K562 (cell line): ENCODE measurements around the gene ZNF441. TPM values are rescaled to one million over a fixed set of nuclear protein-coding genes. Genes with fewer than 3 reads are reported as not detected.

Experiments
- CBX1 ChIP-seq: sonication (generic); IDR thresholded peaks from 2 replicates; pipeline ENCODE4 v1.6.1; 2016; ENCODE audit warnings: antibody characterized with exemption, low read depth, mild to moderate bottlenecking
- ELK3 ChIP-seq: fragments of 450-650 bp; formaldehyde crosslinking; IDR thresholded peaks from 2 replicates; pipeline ENCODE4 v1.4.0; 2020; ENCODE audit warnings: mild to moderate bottlenecking
- HDAC3 ChIP-seq: fragments of 450-650 bp; IDR thresholded peaks from 2 replicates; pipeline ENCODE4 v1.6.1; 2018; ENCODE audit warnings: borderline replicate concordance, mild to moderate bottlenecking, moderate library complexity; ENCODE audit not compliant: partially characterized antibody
- HNRNPH1 ChIP-seq: fragments of 200-400 bp; formaldehyde crosslinking; optimal IDR thresholded peaks from 2 replicates; pipeline ENCODE3; 2017; ENCODE audit warnings: low read depth, mild to moderate bottlenecking, low read length, moderate library complexity
- PRDM10 ChIP-seq: fragments of 450-650 bp; IDR thresholded peaks from 2 replicates; pipeline ENCODE4 v1.6.1; 2018; ENCODE audit not compliant: partially characterized antibody
- RAD51 ChIP-seq: fragments of 450-650 bp; IDR thresholded peaks from 2 replicates; pipeline ENCODE4 v1.7.1; 2016; ENCODE audit warnings: low read depth, mild to moderate bottlenecking, borderline replicate concordance
- RFX1 ChIP-seq: fragments of 450-650 bp; IDR thresholded peaks from 2 replicates; pipeline ENCODE4 v1.6.1; 2016; ENCODE audit warnings: mild to moderate bottlenecking, moderate library complexity
- SAP30 ChIP-seq: fragments of 200-600 bp; sonication (generic); IDR thresholded peaks from 2 replicates; pipeline ENCODE4 v1.6.1; 2012; ENCODE audit warnings: borderline replicate concordance, low read depth, mild to moderate bottlenecking, moderate library complexity, low read length, control low read depth, inconsistent platforms; ENCODE audit not compliant: insufficient read depth, poor library complexity, severe bottlenecking
- SETDB1 ChIP-seq: IDR thresholded peaks from one replicate; pipeline ENCODE4 v1.6.1; 2012; ENCODE audit warnings: low read length, control low read depth, inconsistent platforms
- SMARCC2 ChIP-seq: fragments of 450-650 bp; IDR thresholded peaks from 2 replicates; pipeline ENCODE4 v1.6.1; 2017; ENCODE audit warnings: antibody characterized with exemption, moderate library complexity, mild to moderate bottlenecking, low read depth
- SNIP1 ChIP-seq: fragments of 450-650 bp; IDR thresholded peaks from 2 replicates; pipeline ENCODE4 v1.7.1; 2017; ENCODE audit warnings: low read depth, mild to moderate bottlenecking
- STAT5B ChIP-seq: fragments of 250-450 bp; sonication (Bioruptor Pico); IDR thresholded peaks from 2 replicates; pipeline ENCODE4 v1.8.0; 2021; ENCODE audit warnings: mild to moderate bottlenecking, inconsistent platforms
- TEAD4 ChIP-seq, 2 experiments: sonication (generic) in 1 of 2; formaldehyde crosslinking in 1 of 2; IDR thresholded peaks; 2 replicates each; pipeline versions ENCODE4 v1.6.1 to v1.8.0; 2012 to 2022; ENCODE audit warnings: borderline replicate concordance in 1 of 2, inconsistent platforms in 1 of 2, low read length in 1 of 2, mild to moderate bottlenecking in 1 of 2, missing genetic modification reagents in 1 of 2
- THRAP3 ChIP-seq: fragments of 450-650 bp; IDR thresholded peaks from 2 replicates; pipeline ENCODE4 v1.6.1; 2016; ENCODE audit warnings: mild to moderate bottlenecking, inconsistent platforms, borderline replicate concordance
- ZNF175 ChIP-seq: fragments of 200-800 bp; sonication (Bioruptor generic); IDR thresholded peaks from 2 replicates; pipeline ENCODE4 v1.6.1; 2016; ENCODE audit warnings: low read depth, mild to moderate bottlenecking, missing genetic modification characterization, missing compliant biosample characterization
- ZNF212 ChIP-seq: fragments of 450-650 bp; formaldehyde crosslinking; IDR thresholded peaks from 2 replicates; pipeline ENCODE4 v1.4.0; 2020; ENCODE audit warnings: mild to moderate bottlenecking
- ZNF277 ChIP-seq: fragments of 250-450 bp; sonication (Bioruptor Pico); IDR thresholded peaks from 2 replicates; pipeline ENCODE4 v1.8.0; 2022; ENCODE audit warnings: inconsistent platforms, mild to moderate bottlenecking, moderate library complexity, borderline replicate concordance
- ZNF398 ChIP-seq: fragments of 250-450 bp; sonication (Bioruptor Pico); IDR thresholded peaks from 2 replicates; pipeline ENCODE4 v1.8.0; 2021; ENCODE audit warnings: moderate library complexity, mild to moderate bottlenecking, inconsistent platforms
- polyA plus RNA-seq, 8 experiments: library from polyadenylated mRNA; depleted of rRNA in 4 of 8; stranded (reverse) in 5 of 8; unstranded in 3 of 8; fragments of >200 nt; fragmentation: Nextera tagmentation in 2 of 8; fragmentation: Illumina TruSeq in 1 of 8; extraction: Ambion mirVana in 2 of 8; extraction: Trizol in 1 of 8; gene quantifications; 2 replicates each; pipeline versions ENCODE4 v1.2.1 to v1.2.3, GENCODE V29; 2011 to 2014; ENCODE audit warnings: inconsistent platforms in 1 of 8, missing spikeins in 1 of 8
- total RNA-seq, 7 experiments: library from RNA; depleted of rRNA in 6 of 7; stranded (reverse); fragments of >200 nt in 6 of 7; fragmentation: Illumina TruSeq in 2 of 7; extraction: Trizol in 2 of 7; gene quantifications; 2 replicates each; pipeline versions ENCODE4 v1.2.1 to v1.2.3, GENCODE V29; 2011 to 2021; ENCODE audit warnings: low replicate concordance in 1 of 7

Gene ZNF441
- total and polyA plus RNA-seq, 9 of the 15 experiments (the other 6 are each of a cell fraction or from before 2014, with no cell fraction given) = 1.9 to 14.0 (median 7.8) TPM

- TF ChIP-seq HDAC3 = no peak
- no peak for TF ChIP-seq ZNF277
- no peak for TF ChIP-seq HNRNPH1
- no peak for TF ChIP-seq THRAP3
- TF ChIP-seq RAD51 = no peak
- no peak for TF ChIP-seq SETDB1
- no peak for TF ChIP-seq STAT5B (CRISPR knock-in tag)
- TF ChIP-seq ELK3 (CRISPR knock-in tag) = no peak
- TF ChIP-seq ZNF175 (CRISPR knock-in tag) = 0 out of 2 replicates have a peak, but pooled peaks have one; percentile 53
- TF ChIP-seq CBX1 = peak; percentile 31; the same call in 1 of the 2 replicates
- no peak for TF ChIP-seq TEAD4 (IDR thresholded peaks at IDR 0.05; ENCODE audit: low read length)
- TF ChIP-seq TEAD4 (CRISPR knock-in tag; IDR thresholded peaks at IDR 0.05; ENCODE audit: borderline replicate concordance) = no peak
- no peak for TF ChIP-seq PRDM10
- no peak for TF ChIP-seq ZNF398 (CRISPR knock-in tag)
- no peak for TF ChIP-seq ZNF212 (CRISPR knock-in tag)
- TF ChIP-seq SNIP1 = no peak
- no peak for TF ChIP-seq SMARCC2
- peak; percentile 92 for TF ChIP-seq SAP30
- TF ChIP-seq RFX1 = no peak
These were observed at the start of gene ZNF441 (continued) for GRCh38 chr19:11766597-11767591.
